NCI-H510A treated with DMSO at 0.1 percent for 48 hours (cell line): Measurements from ENCODE around the gene GSG1L.

ENCODE experiments used
- DNase-seq: peaks from one replicate; lab custom pipeline; 2025; lab: John Stamatoyannopoulos, UW

The GSG1L gene

GRCh38 chr16:27851586-27851985, 211.9 kb downstream of the GSG1L start:
- DNase-seq: no peak

GRCh38 chr16:27849621-27850020, 213.9 kb downstream of the GSG1L start:
- no peak for DNase-seq

- DNase-seq: no peak
Observed at GRCh38 chr16:27847030-27847550, 216.4 kb downstream of the GSG1L start.

- DNase-seq: no peak
Observed at GRCh38 chr16:27844826-27845225, 218.7 kb downstream of the GSG1L start.

- DNase-seq: no peak
Observed at GRCh38 chr16:27843800-27844199, 219.7 kb downstream of the GSG1L start.

GRCh38 chr16:27841911-27842310, 221.6 kb downstream of the GSG1L start:
- DNase-seq: no peak

GRCh38 chr16:27841061-27841801, 222.3 kb downstream of the GSG1L start:
- no peak for DNase-seq

GRCh38 chr16:27840311-27841060, 223.0 kb downstream of the GSG1L start:
- no peak for DNase-seq

- DNase-seq: no peak
Observed at GRCh38 chr16:27839419-27839818, 224.1 kb downstream of the GSG1L start.

- no peak for DNase-seq
Observed at GRCh38 chr16:27838536-27839175, 224.9 kb downstream of the GSG1L start.

- DNase-seq: no peak
Observed at GRCh38 chr16:27829975-27830374, 233.5 kb downstream of the GSG1L start.

- DNase-seq: no peak
Observed at GRCh38 chr16:27828671-27829070, 234.8 kb downstream of the GSG1L start.

- no peak for DNase-seq
Observed at GRCh38 chr16:27827765-27828164, 235.7 kb downstream of the GSG1L start.

- DNase-seq: no peak
Observed at GRCh38 chr16:27826893-27827289, 236.6 kb downstream of the GSG1L start.

- DNase-seq: no peak
Observed at GRCh38 chr16:27826081-27826892, 237.2 kb downstream of the GSG1L start.

GRCh38 chr16:27824786-27825185, 238.7 kb downstream of the GSG1L start:
- DNase-seq: no peak

GRCh38 chr16:27824006-27824405, 239.5 kb downstream of the GSG1L start:
- no peak for DNase-seq

- DNase-seq: no peak
Observed at GRCh38 chr16:27823421-27823820, 240.1 kb downstream of the GSG1L start.

- DNase-seq: no peak
Observed at GRCh38 chr16:27822996-27823395, 240.5 kb downstream of the GSG1L start.

- DNase-seq: no peak
Observed at GRCh38 chr16:27822529-27822928, 241.0 kb downstream of the GSG1L start.

GRCh38 chr16:27820646-27821345, 242.7 kb downstream of the GSG1L start:
- no peak for DNase-seq
